Motor neuron (in vitro differentiated cells): Measurements from ENCODE around the gene TBC1D21. TPM values are rescaled to one million over a fixed set of nuclear protein-coding genes. Genes with fewer than 3 reads are reported as not detected.

ENCODE experiments used
- ATAC-seq, 8 experiments: fragments of 200-7000 bp; cut with Tn5 transposase; replicated peaks in 6 of 8; 2 replicates each; pipeline ENCODE4 v1.8.0; 2021; ENCODE audit warnings: mild to moderate bottlenecking in 8 of 8, moderate library complexity in 8 of 8
- H3K27ac ChIP-seq, 2 donors: fragments of 250-450 bp; sonication (Bioruptor Pico); 2 replicates each; pipeline ENCODE4 v1.9.0; 2021; ENCODE audit warnings: antibody characterized with exemption in 2 of 2, mild to moderate bottlenecking in 2 of 2, moderate library complexity in 1 of 2
- H3K4me1 ChIP-seq, 2 donors: fragments of 250-450 bp; sonication (Bioruptor Pico); replicated peaks in 1 of 2; 2 replicates each; pipeline ENCODE4 v1.6.1; 2021; ENCODE audit warnings: antibody characterized with exemption in 2 of 2, mild to moderate bottlenecking in 2 of 2, moderate library complexity in 1 of 2
- H3K4me3 ChIP-seq, 5 donors: fragments of 250-450 bp; sonication (Bioruptor Pico); 2 replicates each; pipeline ENCODE4 v1.9.0; 2021; ENCODE audit warnings: antibody characterized with exemption in 5 of 5, mild to moderate bottlenecking in 5 of 5, moderate library complexity in 4 of 5
- WGBS, 10 experiments: fragments of 450-650 bp; shearing (Covaris generic); methylation state at CpG; one replicate each; pipeline ENCODE4 v1.0.0; 2022; 5-methylcytosine and 5-hydroxymethylcytosine counted together
- in situ Hi-C, 9 experiments: fragments of 400-800 bp; cut with MboI; loops; one replicate each; pipeline ENCODE4 v1.15.0; 2021; ENCODE audit warnings: low sequenced_read_pairs in 9 of 9, low pct_unique_long_range_greater_than_20kb in 2 of 9; ENCODE audit not compliant: unreplicated experiment in 9 of 9
- total RNA-seq, 8 experiments: library from RNA; unstranded; fragments of 300-600 nt; gene quantifications; 2 replicates each; pipeline versions ENCODE4 v1.2.3 to v1.2.4, GENCODE V29; 2022

TBC1D21 gene
- total RNA-seq, 8 experiments from 2014 or later = not detected

DNA sequence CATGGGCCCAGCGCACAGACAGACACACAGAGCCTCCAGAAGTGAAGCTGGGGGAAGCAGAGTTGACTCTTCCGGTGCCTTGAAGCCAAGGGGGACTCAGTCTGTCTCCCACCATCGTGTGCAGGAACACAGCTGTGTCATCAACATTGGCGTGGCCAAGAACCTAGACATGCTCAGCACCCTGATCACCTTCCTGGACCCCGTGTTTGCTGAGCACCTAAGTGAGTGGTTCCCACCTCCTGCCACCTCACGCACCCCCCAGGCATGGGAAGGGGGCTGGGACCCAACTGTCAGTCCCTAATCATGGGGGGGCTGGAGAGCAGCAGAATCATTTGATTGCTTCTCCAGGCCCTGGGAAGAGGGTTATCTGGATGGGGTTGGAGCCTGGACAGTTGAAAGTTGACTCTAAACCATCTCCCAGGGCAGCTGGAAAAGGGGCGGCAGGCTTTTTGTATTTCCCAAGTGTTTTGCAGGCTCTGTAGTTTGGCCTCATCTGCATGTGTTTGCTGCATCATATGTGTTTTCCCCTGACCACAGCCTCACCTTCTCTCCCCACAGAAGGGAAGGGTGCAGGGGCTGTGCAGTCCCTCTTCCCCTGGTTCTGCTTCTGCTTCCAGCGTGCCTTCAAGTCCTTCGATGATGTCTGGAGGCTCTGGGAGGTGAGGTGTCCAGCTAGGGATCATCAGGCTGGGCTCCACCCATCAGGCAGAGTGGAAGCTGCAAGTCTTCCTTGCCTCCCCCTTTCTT, 12.8 kb downstream of the TBC1D21 start:
- no peak overlapping the region for H3K4me3 ChIP-seq
- ATAC-seq = no peak
- in situ Hi-C loops = no loop called here
- no peak overlapping the region for H3K27ac ChIP-seq
- peaks cover 13 to 14% of the 10 kb centered on the region in 2 donors for H3K4me1 ChIP-seq
- WGBS, 10 experiments = 50 to 80% (median 62%) methylated on average over 1 to 5 of the region's 9 CpGs; no CpG with 5 or more reads in 4 of the 10 experiments

DNA sequence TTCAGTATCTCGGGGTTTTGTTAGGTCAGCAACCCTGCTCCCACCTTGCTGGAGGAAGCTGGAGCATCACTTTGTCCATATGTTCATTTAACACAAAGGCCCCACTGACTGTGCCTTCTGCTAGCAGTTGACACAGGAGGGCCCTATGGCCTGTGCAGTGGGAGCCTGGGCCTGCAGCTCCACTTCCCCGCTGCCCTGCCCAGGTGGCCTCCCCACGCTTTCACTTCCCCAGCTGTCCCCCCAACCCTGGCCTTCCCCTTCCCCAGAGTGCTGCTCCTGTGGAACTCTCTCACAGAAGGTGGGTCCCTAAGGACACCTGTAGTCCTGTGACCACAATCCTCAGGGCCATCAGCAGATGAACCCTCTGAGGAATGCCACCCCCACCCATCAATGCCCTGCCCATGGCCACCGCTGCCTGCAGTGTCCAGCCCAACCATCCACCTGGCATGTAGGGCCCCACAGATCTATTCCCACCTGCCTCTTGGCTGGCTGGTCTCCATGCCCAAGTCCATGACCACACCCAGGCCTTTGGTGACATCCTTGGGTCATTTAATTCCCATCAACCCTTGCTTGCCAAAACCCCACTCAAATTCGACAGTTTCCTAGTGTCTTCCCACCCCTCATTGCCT, 13.5 kb downstream of the TBC1D21 start:
- Histone ChIP-seq H3K27ac (no peak overlapping the region), H3K4me3 (no peak overlapping the region), H3K4me1 (peaks cover 13 to 14% of the 10 kb centered on the region in 2 donors)
- WGBS, 10 experiments = 57 to 79% (median 67%) methylated on average over 1 to 2 of the region's 5 CpGs; no CpG with 5 or more reads in 7 of the 10 experiments
- in situ Hi-C loops = no loop called here
- no peak for ATAC-seq

DNA sequence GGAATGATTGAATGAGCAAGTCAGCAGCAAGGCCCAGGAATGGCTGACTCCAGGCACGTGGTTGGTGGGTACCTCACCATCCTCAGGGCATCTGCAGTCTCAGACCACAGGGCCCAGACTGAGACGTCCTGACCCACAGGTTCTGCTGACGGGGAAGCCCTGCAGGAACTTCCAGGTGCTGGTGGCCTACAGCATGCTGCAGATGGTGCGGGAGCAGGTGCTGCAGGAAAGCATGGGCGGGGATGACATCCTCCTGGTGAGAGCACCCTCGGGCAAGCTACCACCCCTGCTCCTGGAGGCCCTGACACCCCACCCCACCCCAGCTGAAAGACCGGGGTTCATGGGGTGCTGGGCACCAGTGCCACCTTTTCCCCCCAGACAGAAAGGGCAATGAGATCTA, 14.1 kb downstream of the TBC1D21 start:
- H3K27ac ChIP-seq = no peak overlapping the region
- 0% methylated on average over 1 of the region's 7 CpGs; no CpG with 5 or more reads in 9 of the 10 experiments for WGBS, 10 experiments
- no peak for ATAC-seq
- no peak overlapping the region for H3K4me3 ChIP-seq
- in situ Hi-C loops = no loop called here
- peaks cover 13 to 14% of the 10 kb centered on the region in 2 donors for H3K4me1 ChIP-seq

DNA sequence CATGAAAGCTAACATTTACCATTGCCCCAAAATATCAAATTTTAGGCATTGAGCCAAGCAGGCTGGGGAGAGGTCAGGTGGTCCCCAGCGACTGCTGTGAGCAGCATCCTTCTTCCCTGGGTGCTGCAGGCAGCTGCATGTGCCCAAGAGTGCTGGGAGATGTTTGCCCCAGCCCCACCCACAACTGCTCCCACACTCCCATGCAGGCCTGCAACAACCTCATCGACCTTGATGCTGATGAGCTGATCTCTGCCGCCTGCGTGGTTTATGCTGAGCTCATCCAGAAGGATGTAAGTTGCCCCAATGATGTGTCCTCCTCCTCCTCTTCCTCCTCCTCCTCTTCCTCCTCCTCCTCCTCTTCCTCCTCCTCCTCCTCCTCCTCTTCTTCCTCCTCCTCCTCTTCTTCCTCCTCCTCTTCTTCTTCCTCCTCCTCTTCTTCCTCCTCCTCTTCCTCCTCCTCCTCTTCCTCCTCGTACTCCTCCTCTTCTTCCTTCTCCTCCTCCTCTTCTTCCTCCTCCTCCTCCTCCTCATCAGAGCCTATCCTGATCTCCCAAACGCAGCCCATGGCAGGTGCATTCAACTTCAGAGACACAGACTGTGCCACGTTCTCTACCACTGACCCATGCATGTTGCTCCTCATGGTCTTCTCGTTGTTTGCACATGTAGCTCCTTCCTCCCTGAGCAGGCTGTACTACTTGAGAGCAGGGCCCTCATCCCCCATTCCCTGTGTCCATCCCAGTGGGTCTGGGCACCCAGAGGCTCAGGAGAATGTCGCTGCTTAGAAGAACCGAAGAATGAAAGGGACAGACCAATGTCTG, 15.1 kb downstream of the TBC1D21 start:
- H3K4me1 ChIP-seq = peaks cover 13 to 14% of the 10 kb centered on the region in 2 donors
- H3K27ac ChIP-seq = no peak overlapping the region
- H3K4me3 ChIP-seq = no peak overlapping the region
- 74 to 93% (median 88%) methylated on average over 2 to 3 of the region's 10 CpGs; no CpG with 5 or more reads in 6 of the 10 experiments for WGBS, 10 experiments
- in situ Hi-C loops = no loop called here
- peak in 4 of 8 experiments; percentile 25 to 61 (median 41) for ATAC-seq

DNA sequence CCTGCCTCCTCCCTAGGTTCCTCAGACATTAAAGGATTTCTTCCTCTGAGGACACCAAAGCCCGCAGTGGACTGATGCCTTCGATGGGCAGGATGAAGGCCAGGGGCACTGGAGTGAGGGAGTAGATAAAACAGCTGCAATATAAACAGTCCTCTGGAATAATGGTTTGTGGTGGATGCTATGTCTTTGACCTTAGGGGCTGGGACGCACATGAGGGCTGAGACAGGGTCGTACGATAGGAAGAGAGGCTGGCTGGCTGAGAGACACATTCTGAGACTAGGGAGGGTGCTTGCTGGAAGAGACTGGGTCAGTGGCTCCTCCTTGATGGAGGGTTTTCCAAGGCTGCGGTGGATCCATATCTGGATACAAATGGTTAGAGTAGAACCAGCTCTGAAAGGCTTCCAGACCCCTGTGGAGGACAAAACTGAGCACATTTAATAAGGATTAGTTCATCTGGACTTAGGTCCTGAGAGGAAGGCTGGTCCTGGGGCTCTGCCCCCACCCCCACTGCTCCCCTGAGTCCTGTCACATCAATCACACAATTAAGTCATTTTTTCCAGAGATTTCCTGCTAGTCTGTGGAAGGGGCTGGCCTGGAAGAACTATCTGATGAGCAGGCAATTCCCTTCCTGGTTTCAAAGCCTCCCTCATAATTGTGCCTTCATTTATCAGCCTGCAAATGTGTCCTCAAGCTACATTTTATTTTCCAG, 15.8 kb downstream of the TBC1D21 start:
- Histone ChIP-seq H3K4me3 (no peak overlapping the region), H3K27ac (no peak overlapping the region), H3K4me1 (peaks cover 13 to 14% of the 10 kb centered on the region in 2 donors)
- WGBS, 10 experiments = 13 to 87% (median 85%) methylated on average over 2 to 5 of the region's 6 CpGs; no CpG with 5 or more reads in 3 of the 10 experiments
- peak in 4 of 8 experiments; percentile 23 to 69 (median 54) for ATAC-seq
- in situ Hi-C loops = no loop called here

DNA sequence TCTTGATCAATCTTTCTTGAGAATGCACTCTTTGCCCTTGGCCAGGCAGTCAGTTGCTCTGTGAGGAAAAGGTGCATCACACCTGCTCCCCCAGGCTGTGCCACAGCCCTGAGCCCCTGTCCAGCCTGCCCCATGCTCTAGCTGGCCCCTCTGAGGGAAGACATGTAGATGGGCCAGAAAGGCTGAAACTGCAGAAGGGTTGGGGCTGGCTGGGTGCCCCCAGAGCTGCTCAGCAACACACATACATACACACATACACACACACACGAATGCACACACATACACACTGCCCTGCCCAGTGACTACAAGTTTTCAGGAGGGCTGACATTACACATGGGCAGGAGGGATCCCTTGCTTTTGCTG, 16.4 kb downstream of the TBC1D21 start:
- H3K27ac ChIP-seq = peak overlapping the region in 1 of 2 donors; percentile 42
- 0% methylated on average over 1 of the region's 1 CpG; no CpG with 5 or more reads in 9 of the 10 experiments for WGBS, 10 experiments
- ATAC-seq = peak in 3 of 8 experiments; percentile 33 to 47 (median 45)
- H3K4me3 ChIP-seq = no peak overlapping the region
- in situ Hi-C loops = no loop called here
- peaks cover 13 to 15% of the 10 kb centered on the region in 2 donors for H3K4me1 ChIP-seq

DNA sequence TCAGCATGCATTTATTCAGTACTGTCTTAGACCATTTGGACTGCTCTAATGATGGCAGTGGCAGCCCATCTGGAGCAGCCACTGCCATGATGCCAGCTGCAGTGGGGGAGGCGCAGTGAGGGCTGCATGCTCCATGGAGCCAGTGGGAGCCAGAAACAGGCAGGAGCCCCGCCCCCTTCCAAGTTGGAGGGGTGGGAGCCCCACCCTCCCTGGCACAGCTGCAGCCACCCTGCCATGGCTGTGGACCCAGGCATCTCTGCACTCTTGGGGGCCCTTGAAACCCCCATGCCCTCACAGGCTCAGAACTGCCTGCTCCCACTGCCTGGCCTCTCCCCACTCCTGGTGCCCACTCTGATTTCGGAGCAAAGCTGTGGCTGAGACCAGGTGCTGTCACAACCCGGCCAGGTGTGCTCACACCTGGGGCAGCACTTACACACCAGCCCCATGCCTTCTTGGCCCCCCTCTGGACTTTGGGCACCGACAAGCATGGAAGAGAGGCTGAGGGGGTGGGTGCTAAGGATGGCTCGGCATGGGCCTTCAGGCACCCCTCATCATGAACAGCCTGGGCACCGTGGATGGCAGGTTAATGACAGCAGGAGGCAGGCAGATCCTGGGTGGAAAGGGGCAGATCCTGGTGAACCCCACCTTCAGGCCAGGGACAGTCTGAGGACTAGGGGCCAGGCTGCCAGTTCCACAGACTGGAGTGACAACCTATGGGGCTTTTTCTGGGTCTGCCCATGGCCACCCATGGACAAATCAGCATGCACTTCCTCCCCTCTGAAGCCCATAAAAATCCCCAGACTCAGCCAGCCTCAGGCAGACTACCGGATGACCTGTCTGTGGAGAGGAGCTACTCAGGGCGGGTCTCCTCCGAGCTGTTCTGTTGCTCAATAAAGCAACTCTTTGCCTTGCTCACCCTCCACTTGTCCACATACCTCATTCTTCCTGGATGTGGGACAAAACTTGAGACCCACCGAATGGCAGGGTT, 18.3 kb downstream of the TBC1D21 start:
- Histone ChIP-seq H3K4me3 (no peak overlapping the region), H3K27ac (no peak overlapping the region), H3K4me1 (peaks cover 13 to 19% of the 10 kb centered on the region in 2 donors)
- ATAC-seq = peak in 1 of 8 experiments; percentile 51
- 46 to 100% (median 63%) methylated on average over 1 to 6 of the region's 11 CpGs; no CpG with 5 or more reads in 2 of the 10 experiments for WGBS, 10 experiments
- in situ Hi-C loops = no loop called here

DNA sequence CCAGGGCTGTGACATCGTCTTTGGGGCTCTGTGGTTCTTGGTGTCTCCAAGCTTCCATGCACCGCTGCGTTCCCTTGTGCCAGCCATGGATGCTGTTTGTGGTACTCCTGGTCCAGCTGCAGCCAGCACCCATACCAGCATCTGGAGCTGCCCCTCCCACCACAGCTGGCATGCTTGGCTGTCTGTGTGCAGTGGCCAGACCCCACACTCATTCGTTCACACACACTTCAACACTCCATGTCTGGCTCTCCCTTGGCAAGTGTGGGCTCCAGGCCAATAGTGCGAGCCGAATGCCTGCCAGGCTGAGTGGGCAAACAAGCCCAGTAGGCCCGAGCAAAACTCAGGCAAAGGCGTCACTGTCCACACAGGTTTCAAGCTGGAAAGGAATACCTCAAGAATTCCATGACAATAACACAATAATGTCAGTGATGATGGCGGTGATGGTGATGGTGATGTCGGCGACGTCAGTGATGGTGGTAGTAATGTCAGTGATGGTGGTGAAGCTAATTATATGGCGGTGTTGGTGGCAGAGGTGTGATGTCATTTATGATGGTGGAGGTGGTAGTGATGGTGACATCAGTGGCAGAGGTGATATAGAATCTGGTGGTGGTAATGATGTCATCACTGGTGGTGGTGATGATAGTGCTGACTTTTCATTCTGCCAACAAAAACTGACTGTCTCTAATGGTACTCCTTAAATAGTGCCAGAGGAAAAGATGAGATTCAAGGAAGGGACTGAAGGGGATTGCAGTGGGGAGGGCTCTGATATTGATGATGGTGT, 19.3 kb downstream of the TBC1D21 start:
- H3K4me3 ChIP-seq = no peak overlapping the region
- peaks cover 18 to 19% of the 10 kb centered on the region in 2 donors for H3K4me1 ChIP-seq
- ATAC-seq = no peak
- H3K27ac ChIP-seq = no peak overlapping the region
- WGBS, 10 experiments = 20 to 85% (median 71%) methylated on average over 1 to 7 of the region's 13 CpGs; no CpG with 5 or more reads in 2 of the 10 experiments
- in situ Hi-C loops = no loop called here

DNA sequence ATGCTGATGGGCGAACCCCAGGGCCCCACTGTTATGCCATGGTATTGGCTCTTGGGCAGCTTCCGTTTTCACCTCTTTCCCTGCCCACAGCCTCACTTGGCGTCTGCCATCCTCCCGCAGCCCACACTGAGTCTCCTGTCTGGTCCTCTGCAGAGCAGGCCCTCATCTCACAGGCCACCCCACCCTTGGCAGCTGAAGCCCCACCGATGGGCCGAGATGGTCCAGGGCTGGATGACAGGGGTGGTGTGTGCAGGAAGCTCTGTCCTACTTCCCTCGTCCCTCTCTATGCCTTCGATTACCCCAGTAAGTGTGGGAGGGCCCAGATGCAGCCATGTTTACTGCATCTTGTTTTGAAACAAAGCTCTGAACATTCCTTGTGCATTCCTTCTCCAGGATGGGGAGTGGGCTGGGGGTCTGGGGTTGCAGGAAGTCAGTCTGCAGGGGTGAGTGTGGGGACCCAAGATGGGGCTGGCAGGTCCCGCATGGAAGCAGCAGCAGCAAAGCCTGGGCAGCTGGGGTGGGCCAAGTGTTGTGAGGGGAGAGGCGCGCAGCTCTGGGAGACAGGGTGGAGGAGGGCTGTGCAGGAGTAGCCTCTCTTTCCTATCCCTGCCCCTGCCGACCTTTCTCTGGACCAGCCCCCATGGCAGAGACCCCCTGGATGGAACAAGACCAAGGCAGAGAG, 20.9 kb downstream of the TBC1D21 start:
- no peak overlapping the region for H3K27ac ChIP-seq
- H3K4me1 ChIP-seq = peaks cover 17 to 24% of the 10 kb centered on the region in 2 donors
- no peak overlapping the region for H3K4me3 ChIP-seq
- no peak for ATAC-seq
- in situ Hi-C loops = no loop called here
- WGBS, 10 experiments = 90 to 92% (median 92%) methylated on average over 2 of the region's 12 CpGs; no CpG with 5 or more reads in 7 of the 10 experiments

DNA sequence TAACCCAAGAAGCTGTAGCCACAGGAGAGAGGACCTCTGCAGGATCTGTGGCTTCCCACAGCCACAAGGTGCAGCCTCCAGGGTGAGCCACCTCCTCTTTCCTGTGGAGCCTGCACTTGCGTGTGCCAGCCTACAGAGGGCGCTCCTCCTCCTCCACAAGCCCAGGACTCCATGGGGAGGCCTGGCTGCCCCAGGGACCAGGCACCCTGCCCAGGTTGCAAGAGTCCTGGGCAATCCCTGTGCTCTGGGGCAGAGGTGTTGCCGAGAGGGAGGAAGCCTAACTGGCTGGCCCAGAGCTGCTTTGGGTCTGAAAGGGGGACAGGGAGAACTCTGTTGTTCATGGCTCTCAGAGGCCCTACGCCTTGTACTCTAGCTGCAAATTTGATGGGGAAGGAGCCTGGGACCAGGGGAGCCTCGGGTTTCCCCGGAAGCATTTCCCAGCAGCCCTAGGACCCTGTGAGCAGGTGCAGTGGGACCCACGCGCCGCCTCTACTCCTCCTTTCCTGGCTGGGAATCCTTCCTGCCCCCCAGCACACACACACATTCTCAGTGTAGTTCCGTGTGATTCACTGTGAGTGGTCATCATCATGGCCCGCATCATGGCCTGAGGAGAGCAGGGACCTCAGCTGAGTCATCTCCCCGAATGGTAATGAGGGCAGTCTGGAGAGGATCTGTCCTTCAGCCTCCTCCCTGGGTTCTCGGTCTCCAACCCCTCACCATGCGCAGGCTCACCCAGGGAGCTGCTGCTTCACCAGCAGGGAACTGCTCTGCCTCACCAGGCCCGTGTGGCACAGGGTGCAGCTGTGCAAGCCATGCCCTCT, 24.3 kb downstream of the TBC1D21 start:
- Histone ChIP-seq H3K4me3 (no peak overlapping the region), H3K4me1 (peaks cover 22 to 23% of the 10 kb centered on the region in 2 donors), H3K27ac (peak overlapping the region in 1 of 2 donors; percentile 15)
- 6 to 100% (median 57%) methylated on average over 1 to 6 of the region's 15 CpGs; no CpG with 5 or more reads in 5 of the 10 experiments for WGBS, 10 experiments
- in situ Hi-C loops = no loop called here
- ATAC-seq = peak; percentile 84 to 97 (median 88)
